ENCODE results near the gene SAP30L. TPM values are rescaled to one million over a fixed set of nuclear protein-coding genes. Genes with fewer than 3 reads are reported as not detected.

SAP30L gene
- total RNA-seq, 1 experiment from 2014 or later, result 32.5 TPM

DNA sequence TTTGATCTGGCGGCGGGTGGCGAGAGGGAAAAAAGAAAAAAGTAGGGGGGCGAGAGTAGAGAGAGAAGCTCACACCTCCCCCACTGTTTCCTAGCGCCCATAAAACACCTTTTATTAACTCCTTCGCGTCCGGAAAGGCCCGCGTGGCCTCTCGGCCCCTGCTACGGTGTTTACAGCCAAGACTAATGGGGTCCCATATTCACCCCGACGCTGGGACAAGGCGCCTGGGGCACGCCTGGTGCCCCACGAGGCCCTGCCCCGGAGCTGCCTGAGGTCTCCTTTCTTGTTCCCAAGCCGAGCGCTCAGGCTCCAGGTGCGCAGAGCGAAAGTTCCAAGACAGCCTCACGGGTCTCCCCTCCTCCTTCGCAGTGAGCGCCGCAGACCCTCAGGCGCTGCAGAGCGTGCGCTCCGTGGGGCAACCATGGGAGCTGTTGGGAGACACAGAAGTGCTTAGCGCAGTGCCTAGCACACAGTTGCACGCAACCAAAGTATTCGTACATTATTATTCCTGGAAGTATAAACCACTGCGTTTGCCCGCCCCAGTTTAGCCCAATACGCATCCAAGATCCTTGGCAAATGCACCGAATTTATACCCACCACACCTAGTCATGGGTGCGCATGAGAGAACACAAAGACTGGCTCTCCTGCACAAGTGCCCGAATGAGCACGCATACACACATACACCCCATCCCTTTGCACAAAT, 27.9 kb downstream of the SAP30L start:
- TF ChIP-seq, protein P1, sequence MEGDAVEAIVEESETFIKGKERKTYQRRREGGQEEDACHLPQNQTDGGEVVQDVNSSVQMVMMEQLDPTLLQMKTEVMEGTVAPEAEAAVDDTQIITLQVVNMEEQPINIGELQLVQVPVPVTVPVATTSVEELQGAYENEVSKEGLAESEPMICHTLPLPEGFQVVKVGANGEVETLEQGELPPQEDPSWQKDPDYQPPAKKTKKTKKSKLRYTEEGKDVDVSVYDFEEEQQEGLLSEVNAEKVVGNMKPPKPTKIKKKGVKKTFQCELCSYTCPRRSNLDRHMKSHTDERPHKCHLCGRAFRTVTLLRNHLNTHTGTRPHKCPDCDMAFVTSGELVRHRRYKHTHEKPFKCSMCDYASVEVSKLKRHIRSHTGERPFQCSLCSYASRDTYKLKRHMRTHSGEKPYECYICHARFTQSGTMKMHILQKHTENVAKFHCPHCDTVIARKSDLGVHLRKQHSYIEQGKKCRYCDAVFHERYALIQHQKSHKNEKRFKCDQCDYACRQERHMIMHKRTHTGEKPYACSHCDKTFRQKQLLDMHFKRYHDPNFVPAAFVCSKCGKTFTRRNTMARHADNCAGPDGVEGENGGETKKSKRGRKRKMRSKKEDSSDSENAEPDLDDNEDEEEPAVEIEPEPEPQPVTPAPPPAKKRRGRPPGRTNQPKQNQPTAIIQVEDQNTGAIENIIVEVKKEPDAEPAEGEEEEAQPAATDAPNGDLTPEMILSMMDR (IDR thresholded peaks at IDR 0.05; ENCODE audit: insufficient read depth in 1 of 2, low read depth in 1 of 2, low read length in 1 of 2, severe bottlenecking in 1 of 2, unreplicated experiment in 1 of 2), result no peak
- no peaks in the 10 kb centered on the region for H3K36me3 ChIP-seq (ENCODE audit: control insufficient read depth, insufficient read depth, low read length)
- Mint-ChIP-seq H3K27ac (ENCODE audit: unreplicated experiment) (peak overlapping the region; percentile 55), H3K4me3 (ENCODE audit: unreplicated experiment) (no peak overlapping the region), H3K9me3 (ENCODE audit: unreplicated experiment) (no peaks in the 10 kb centered on the region), H3K36me3 (ENCODE audit: insufficient read depth, unreplicated experiment) (peaks cover 20% of the 10 kb centered on the region), H3K4me1 (ENCODE audit: low read depth, unreplicated experiment) (no peaks in the 10 kb centered on the region), H3K27me3 (ENCODE audit: insufficient read depth, unreplicated experiment) (peaks cover 10% of the 10 kb centered on the region)
- intact Hi-C loops (cut with micrococcal nuclease; ENCODE audit: unreplicated experiment), result no loop called here
- CTCF ChIA-PET, result interaction anchor here (0.6 kb wide), 1 partner anchor 139 kb away, joined by 3 read pairs; no protein-coding TSS in a partner anchor
- no peak overlapping the region for H3K4me3 ChIP-seq (ENCODE audit: low read depth, low read length)
- no TSS peak for BruUV-seq (replicated peaks)
- H3K4me1 ChIP-seq, result no peaks in the 10 kb centered on the region
- POLR2A ChIA-PET, result no interaction called here
- H3K9me3 ChIP-seq, result no peaks in the 10 kb centered on the region
- H3K27me3 ChIP-seq (replicated peaks; ENCODE audit: control insufficient read depth, insufficient read depth, low read length), result no peaks in the 10 kb centered on the region; the same call in 1 of the 2 replicates
- no peak for DNase-seq

DNA sequence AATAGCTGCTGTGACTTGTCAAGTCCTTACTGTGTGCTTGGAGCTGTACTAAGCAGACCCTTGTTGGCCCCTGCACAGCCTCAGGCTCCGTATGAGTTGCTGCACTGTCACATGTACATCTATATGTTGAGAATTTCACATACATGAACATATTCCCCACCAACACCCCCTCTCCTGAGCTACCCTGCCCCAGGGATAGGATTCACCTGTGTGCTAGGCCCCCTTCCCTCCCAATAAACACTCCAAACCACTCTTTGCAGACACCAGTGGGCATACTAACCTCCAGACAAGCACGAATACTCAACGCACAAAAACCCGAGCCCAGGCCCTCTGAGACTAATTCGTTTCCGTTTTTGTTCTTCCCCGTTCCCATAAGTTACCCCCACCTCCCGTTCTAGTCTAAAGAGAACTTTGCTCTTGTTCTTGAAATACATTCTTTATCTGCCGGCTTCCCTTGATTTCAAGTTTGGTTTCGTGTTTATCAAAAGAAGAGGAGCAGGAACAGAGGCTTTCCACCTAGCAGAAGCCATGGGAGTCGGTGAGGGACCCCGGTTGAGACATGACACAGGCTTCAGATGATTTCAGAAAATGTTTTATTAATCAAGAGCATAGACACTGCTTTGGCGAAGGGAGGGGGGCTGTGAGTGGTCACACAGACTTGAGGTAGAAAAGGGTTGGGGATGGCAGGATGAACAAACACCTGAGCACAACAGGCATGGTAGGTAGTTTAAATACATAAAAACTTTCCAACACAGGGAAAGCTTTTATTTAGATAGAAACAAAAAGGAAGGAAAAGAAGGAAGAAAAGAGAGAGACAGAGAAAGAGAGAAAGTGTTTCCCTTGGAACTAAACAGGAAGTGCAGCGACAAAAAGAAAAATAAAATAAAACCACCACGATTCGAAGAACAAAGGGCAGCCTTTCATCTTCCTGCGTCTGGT, 28.9 kb downstream of the SAP30L start:
- intact Hi-C loops (cut with micrococcal nuclease; ENCODE audit: unreplicated experiment), result no loop called here
- Histone ChIP-seq H3K9me3 (no peaks in the 10 kb centered on the region), H3K4me3 (ENCODE audit: low read depth, low read length) (no peak overlapping the region), H3K27me3 (replicated peaks; ENCODE audit: control insufficient read depth, insufficient read depth, low read length) (no peaks in the 10 kb centered on the region; the same call in 1 of the 2 replicates), H3K36me3 (ENCODE audit: control insufficient read depth, insufficient read depth, low read length) (no peaks in the 10 kb centered on the region), H3K4me1 (no peaks in the 10 kb centered on the region)
- Mint-ChIP-seq H3K4me3 (ENCODE audit: unreplicated experiment) (no peak overlapping the region), H3K4me1 (ENCODE audit: low read depth, unreplicated experiment) (peaks cover 3% of the 10 kb centered on the region), H3K27ac (ENCODE audit: unreplicated experiment) (no peak overlapping the region), H3K27me3 (ENCODE audit: insufficient read depth, unreplicated experiment) (peaks cover 11% of the 10 kb centered on the region), H3K36me3 (ENCODE audit: insufficient read depth, unreplicated experiment) (peaks cover 20% of the 10 kb centered on the region), H3K9me3 (ENCODE audit: unreplicated experiment) (no peaks in the 10 kb centered on the region)
- BruUV-seq (replicated peaks), result no TSS peak
- TF ChIP-seq, protein P1 (IDR thresholded peaks at IDR 0.05; ENCODE audit: insufficient read depth in 1 of 2, low read depth in 1 of 2, low read length in 1 of 2, severe bottlenecking in 1 of 2, unreplicated experiment in 1 of 2), result no peak
- no peak for DNase-seq
- ChIA-PET POLR2A (no interaction called here), CTCF (no interaction called here)

DNA sequence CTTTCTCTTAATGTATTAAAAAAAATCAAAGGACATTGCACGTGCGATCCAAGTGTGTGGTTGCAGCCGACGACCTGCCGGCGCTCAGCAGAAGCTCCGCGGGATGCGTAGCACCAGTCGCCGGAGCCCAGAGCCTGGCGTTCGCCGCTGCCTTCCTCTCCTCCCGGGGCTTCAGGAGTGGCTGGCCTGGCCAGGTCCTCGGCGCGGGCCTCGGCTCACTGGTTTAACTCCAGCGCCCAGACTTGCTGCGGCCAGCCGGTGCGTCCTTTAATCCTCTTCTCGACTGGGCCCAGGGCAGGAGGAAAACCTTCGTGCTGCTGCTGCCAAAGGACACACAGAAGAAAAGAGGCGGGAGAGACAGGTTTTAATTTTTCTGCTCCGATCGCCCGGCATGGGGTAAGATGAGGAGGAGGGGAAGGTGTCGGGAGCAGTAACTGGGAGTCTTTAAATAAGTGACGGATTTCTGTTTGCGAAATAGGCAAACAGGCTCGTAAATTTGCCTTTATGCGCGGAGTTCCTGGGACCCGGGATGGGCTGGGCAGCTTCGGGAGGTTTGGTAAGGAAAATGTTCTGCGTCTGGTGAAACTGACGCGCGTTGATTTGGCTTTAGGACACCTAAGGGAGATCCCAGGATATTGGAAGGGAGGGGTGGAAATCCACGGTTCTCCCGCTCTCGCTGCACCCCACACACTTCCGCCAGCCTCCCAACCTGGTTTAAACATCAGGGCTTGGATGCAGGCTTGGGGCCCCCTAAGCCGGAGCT, 30.0 kb downstream of the SAP30L start:
- Mint-ChIP-seq H3K4me3 (ENCODE audit: unreplicated experiment) (peak overlapping the region; percentile 54), H3K27ac (ENCODE audit: unreplicated experiment) (no peak overlapping the region), H3K27me3 (ENCODE audit: insufficient read depth, unreplicated experiment) (peaks cover 12% of the 10 kb centered on the region), H3K9me3 (ENCODE audit: unreplicated experiment) (no peaks in the 10 kb centered on the region), H3K36me3 (ENCODE audit: insufficient read depth, unreplicated experiment) (peaks cover 20% of the 10 kb centered on the region), H3K4me1 (ENCODE audit: low read depth, unreplicated experiment) (peaks cover 5% of the 10 kb centered on the region)
- Histone ChIP-seq H3K4me1 (no peaks in the 10 kb centered on the region), H3K36me3 (ENCODE audit: control insufficient read depth, insufficient read depth, low read length) (no peaks in the 10 kb centered on the region), H3K27me3 (replicated peaks; ENCODE audit: control insufficient read depth, insufficient read depth, low read length) (no peaks in the 10 kb centered on the region; the same call in 1 of the 2 replicates), H3K9me3 (no peaks in the 10 kb centered on the region), H3K4me3 (ENCODE audit: low read depth, low read length) (no peak overlapping the region; the same call in 1 of the 2 replicates)
- DNase-seq, result no peak
- TF ChIP-seq, protein P1 (IDR thresholded peaks at IDR 0.05; ENCODE audit: insufficient read depth in 1 of 2, low read depth in 1 of 2, low read length in 1 of 2, severe bottlenecking in 1 of 2, unreplicated experiment in 1 of 2), result no peak
- intact Hi-C loops (cut with micrococcal nuclease; ENCODE audit: unreplicated experiment), result no loop called here
- no TSS peak for BruUV-seq (replicated peaks)
- CTCF ChIA-PET, result no interaction called here
- POLR2A ChIA-PET, result no interaction called here

All from Caco-2 (cell line).